Right lung (tissue), 5 donors: ENCODE results near the gene ZBTB7C. TPM values are rescaled to one million over a fixed set of nuclear protein-coding genes. Genes with fewer than 3 reads are reported as not detected.

Experiments
- DNase-seq, 2 donors: peaks; one replicate each; pipeline ENCODE4 v3.0.0-alpha.2; 2013
- polyA plus RNA-seq, 5 donors: library from polyadenylated mRNA; unstranded; fragments of 120-200 nt; gene quantifications; one replicate each; pipeline versions ENCODE4 v1.2.1 to v1.2.3, GENCODE V29; 2013; ENCODE audit warnings: inconsistent platforms in 1 of 5, low replicate concordance in 1 of 5; ENCODE audit not compliant: insufficient read length in 5 of 5, insufficient read depth in 1 of 5

Gene ZBTB7C
- polyA plus RNA-seq, 5 donors: 1.7 to 3.5 (median 2.2) TPM

GRCh38 chr18:48219037-48219809, 190.0 kb downstream of the ZBTB7C start:
- no peak for DNase-seq

- DNase-seq: no peak
Measured at GRCh38 chr18:48218285-48219022, 190.7 kb downstream of the ZBTB7C start.

DNA sequence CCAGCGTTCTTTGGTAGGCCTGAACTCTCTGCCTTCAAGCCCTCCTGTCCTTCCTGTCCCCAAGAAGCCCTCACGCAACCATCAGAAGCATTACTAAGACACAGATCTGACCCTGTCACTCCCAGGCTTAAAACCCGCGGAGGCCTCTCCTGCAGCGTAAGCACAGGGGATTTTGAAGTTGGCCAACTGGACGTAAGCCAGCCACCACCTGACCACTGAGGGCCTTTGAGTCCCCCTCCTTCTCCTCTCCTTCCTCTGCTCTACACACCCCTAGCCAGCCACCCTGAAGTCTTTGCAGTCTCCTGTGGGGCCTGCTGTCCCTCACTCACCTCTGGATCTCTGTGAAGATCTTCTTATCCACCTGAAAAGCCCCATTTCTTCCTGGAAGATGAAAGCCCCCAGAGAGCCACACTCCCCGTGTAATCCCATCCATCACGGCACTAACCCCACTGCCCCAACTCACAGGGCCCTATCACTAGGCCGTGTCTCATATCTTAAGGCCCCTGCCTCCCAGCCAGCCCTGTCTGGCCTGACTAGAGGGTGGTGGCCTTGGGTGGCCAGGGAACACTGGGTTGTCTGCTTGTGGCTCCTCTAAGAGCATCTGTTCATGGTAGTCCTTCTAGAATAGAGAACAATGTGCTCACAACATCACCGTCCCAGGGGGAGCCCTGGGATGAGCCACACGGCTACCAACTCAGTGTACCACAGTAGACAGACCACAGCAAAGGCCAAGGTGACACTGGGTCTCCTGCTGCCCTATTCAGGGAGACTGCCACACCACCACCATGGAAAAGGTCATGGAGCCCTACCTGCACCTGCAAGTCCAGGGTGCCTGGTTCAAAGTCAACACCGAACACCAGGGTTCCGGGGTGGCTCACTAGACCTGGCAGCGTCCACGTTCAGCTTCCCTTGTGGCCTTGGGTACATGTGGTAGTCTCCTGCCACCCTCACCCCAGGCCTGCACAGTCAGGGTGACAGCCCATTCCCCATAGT, 191.6 kb downstream of the ZBTB7C start:
- no peak for DNase-seq

DNA sequence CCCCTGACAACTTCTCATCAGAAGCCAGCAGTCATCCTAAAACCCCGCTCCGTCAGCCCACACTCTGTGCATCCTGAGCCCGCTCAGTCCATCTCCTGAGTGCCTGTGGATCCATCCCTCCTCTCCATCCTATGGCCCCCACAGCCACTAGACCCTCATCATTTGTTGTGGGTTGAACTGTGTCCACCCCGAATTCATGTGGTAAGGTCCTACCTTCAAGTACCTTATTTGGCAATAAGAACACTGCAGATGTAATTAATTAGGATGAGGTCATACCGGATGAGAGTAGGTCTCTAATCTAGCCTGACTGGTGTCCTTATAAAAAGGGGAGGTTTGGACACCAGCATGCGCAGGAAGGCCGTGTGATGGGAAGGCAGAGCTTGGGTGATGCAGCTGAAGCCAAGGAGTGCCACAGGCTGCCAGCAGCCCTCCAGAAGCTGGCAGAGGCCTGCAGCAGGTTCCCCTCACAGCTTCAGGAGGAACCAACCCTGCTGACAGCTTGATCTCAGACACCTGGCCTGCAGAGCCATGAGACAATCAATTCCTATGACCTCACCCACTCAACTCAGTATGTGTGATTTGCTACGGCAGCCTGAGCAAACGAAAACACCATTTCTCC, 192.4 kb downstream of the ZBTB7C start:
- no peak for DNase-seq

- DNase-seq: no peak
Measured at GRCh38 chr18:48215876-48216638, 193.1 kb downstream of the ZBTB7C start.

GRCh38 chr18:48213791-48214190, 195.4 kb downstream of the ZBTB7C start:
- DNase-seq: no peak

GRCh38 chr18:48208432-48209140, 200.6 kb downstream of the ZBTB7C start:
- DNase-seq: no peak

GRCh38 chr18:48207733-48208132, 201.4 kb downstream of the ZBTB7C start:
- DNase-seq: no peak

DNA sequence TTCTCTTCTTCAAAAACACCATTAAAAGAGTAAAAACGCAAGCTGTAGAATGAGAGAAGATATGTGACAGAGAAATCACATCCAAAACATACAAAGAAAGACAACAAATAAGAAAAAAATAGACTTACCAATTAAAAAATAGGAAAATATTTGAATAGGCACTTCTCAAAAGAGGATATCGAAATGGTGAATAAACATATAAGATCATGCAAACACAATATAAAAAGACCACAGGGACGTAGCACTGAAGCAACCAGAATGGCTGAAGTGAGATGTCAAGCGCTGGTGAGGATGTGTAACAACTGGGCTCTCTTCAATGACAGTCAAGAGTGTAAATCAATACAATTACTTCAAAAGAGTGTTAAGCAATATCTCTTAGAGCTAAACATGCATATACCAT, 202.3 kb downstream of the ZBTB7C start:
- no peak for DNase-seq

DNA sequence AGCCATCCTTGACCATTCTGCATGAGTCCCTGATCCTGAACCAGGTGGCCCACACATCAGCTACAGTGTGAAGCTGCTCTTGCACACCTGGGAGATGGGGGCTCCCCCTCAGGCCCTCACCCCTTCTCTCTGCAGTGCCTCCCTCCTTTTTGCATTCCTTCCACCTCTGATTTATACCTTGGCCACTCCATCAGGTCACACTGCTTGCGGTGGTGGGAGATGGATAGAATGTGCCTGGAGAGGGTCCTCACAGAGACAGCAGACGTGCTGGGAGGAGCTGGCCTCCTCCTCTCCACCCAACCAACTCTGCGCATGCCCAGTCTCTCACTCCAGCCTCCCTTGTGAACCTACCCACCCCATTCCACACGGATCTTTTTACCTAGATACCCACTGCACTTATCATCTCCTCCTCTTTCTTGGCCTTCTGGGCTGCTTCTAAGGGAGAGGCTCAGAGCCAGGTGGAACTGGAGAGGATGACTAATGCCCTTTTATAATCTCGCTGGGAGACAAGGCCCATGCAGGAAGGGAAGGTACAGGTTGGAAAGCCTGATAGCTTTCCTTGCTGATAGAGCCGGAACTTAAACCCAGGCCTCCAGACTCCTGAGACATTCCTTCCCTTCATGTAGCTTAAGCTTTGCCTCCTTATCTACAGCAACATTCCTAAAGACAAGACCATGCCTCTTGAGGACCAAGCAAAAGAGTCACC, 205.1 kb downstream of the ZBTB7C start:
- no peak for DNase-seq

GRCh38 chr18:48203288-48203945, 205.8 kb downstream of the ZBTB7C start:
- no peak for DNase-seq

DNA sequence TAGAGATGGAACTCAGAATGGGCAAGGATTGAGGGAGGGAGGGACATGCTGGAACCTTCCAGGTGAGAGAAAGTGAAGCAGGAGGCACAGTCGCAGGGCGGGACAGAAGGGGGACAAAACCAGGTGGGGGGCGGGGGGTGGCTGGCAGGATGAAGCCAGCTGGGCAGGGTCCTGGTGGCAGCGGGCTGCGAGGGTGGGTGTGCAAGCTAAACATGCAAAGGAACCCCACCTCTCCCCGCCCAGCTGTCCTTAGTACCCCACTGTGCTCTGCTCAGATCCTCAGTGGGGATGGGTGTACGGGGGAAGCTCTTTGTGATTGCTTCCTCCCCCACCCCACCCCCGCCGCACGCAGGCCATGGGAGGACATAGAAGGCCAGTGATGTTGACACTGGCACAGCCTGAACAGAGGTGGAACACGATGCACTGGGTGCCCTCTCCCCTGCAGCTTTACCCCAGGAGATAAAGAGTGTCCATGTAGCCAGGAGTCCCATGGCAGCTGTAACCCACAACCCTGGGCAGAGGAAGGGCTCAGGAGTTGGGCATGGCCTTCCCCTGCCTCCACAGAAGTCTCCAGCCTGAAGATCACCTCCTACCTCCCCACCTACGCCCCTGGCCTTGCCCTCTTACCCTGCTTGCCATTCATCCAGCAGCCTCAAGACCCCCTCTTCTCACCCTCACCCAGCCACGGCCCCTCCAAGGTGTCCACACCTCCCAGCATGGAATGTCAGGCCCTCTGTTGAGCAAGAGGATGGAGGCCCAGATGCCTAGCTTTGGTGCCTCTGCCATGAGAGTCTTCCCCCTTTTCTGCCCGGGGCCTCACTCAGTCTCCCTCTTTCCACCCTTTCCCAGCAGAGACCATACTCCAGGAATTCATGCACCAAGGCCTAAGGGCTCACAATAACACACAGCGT, 206.6 kb downstream of the ZBTB7C start:
- DNase-seq: no peak

- no peak for DNase-seq
Measured at GRCh38 chr18:48202006-48202348, 207.2 kb downstream of the ZBTB7C start.

GRCh38 chr18:48201337-48202005, 207.7 kb downstream of the ZBTB7C start:
- DNase-seq: no peak

- DNase-seq: no peak
Measured at GRCh38 chr18:48200631-48201336, 208.4 kb downstream of the ZBTB7C start.

- no peak for DNase-seq
Measured at GRCh38 chr18:48199399-48199798, 209.8 kb downstream of the ZBTB7C start.

- DNase-seq: no peak
Measured at GRCh38 chr18:48197819-48198218, 211.4 kb downstream of the ZBTB7C start.
